GM12865 (cell line): ENCODE data around the gene BPI.
"Not testable (repeated sequence)": the region's sequence is repeated elsewhere in the genome, so short reads cannot be mapped to it uniquely, and the experiment has no call there.

Experiments
- DNase-seq: peaks from one replicate; pipeline ENCODE4 v3.0.0; 2010; ENCODE audit warnings: low read depth
- H3K4me3 ChIP-seq: 2 replicates; pipeline ENCODE4 v1.5.1; 2011; ENCODE audit warnings: mild to moderate bottlenecking, low read depth, low read length, control low read depth
- CTCF ChIP-seq: IDR thresholded peaks from 2 replicates; pipeline ENCODE4 v1.5.1; 2011; ENCODE audit warnings: low read length, control low read depth, low read depth, inconsistent platforms; ENCODE audit not compliant: insufficient read depth; ENCODE audit errors: missing control alignments

The BPI gene

GRCh38 chr20:38303908-38304379, at the start of gene BPI:
Gene BPI, plus strand, starts transcription at chr20:38304156. Its CDS starts 68 bp downstream, at chr20:38304224.
- no peak for DNase-seq
- TF ChIP-seq CTCF, result no peak
- no peak within 1 kb of the TSS for H3K4me3 ChIP-seq

- DNase-seq, H3K4me3 ChIP-seq: not testable (repeated sequence)
Observed at GRCh38 chr20:38254621-38255020, 49.3 kb upstream of the BPI start.

- no peak overlapping the region for H3K4me3 ChIP-seq
- no peak for DNase-seq
- TF ChIP-seq CTCF, result no peak
Observed at GRCh38 chr20:38255393-38255792, 48.6 kb upstream of the BPI start.

GRCh38 chr20:38256021-38256420, 47.9 kb upstream of the BPI start:
- TF ChIP-seq CTCF, result no peak
- DNase-seq, result no peak
- H3K4me3 ChIP-seq, result no peak overlapping the region

- DNase-seq, result no peak
Observed at GRCh38 chr20:38256966-38257365, 47.0 kb upstream of the BPI start.

GRCh38 chr20:38258545-38259215, 45.3 kb upstream of the BPI start:
- no peak overlapping the region for H3K4me3 ChIP-seq
- no peak for TF ChIP-seq CTCF
- DNase-seq, result no peak

More at GRCh38 chr20:38256966-38257365, 47.0 kb upstream of the BPI start:
- no peak overlapping the region for H3K4me3 ChIP-seq
- TF ChIP-seq CTCF, result no peak

GRCh38 chr20:38260025-38260377, 44.0 kb upstream of the BPI start:
- H3K4me3 ChIP-seq, result no peak overlapping the region
- DNase-seq, result no peak
- TF ChIP-seq CTCF, result no peak
